Gastroesophageal sphincter (tissue), 4 donors: Measurements from ENCODE around the gene CENPO. TPM values are rescaled to one million over a fixed set of nuclear protein-coding genes. Genes with fewer than 3 reads are reported as not detected.
A peak's percentile ranks its signal among the peaks of the same experiment; 100 is the strongest.

ENCODE experiments used
- ATAC-seq: fragments of 150-250 bp; one replicate; pipeline ENCODE4 v1.9.1; 2016; ENCODE audit warnings: mild to moderate bottlenecking, moderate library complexity
- H3K27ac ChIP-seq, 4 donors: fragments of 200-600 bp; sonication (generic) in 3 of 4; 1 replicate in 3 of 4; 2 replicates in 1 of 4; pipeline ENCODE4 v1.5.1; 2016 to 2019
- H3K27me3 ChIP-seq: fragments of 200-600 bp; sonication (generic); one replicate; pipeline ENCODE4 v1.5.1; 2019
- H3K36me3 ChIP-seq, 2 donors: fragments of 200-600 bp; sonication (generic); one replicate each; pipeline ENCODE4 v1.5.1; 2019; ENCODE audit warnings: control low read depth in 1 of 2
- H3K4me1 ChIP-seq, 3 donors: fragments of 200-600 bp; sonication (generic); 1 replicate in 2 of 3; 2 replicates in 1 of 3; pipeline ENCODE4 v1.5.1; 2016 to 2019; ENCODE audit warnings: control low read depth in 2 of 3
- H3K4me3 ChIP-seq, 2 donors: fragments of 200-600 bp; sonication (generic); one replicate each; pipeline ENCODE4 v1.5.1; 2019; ENCODE audit warnings: mild to moderate bottlenecking in 1 of 2, moderate library complexity in 1 of 2
- H3K9me3 ChIP-seq, 3 donors: fragments of 200-600 bp; sonication (generic); one replicate each; pipeline ENCODE4 v1.5.1; 2017 to 2019; ENCODE audit warnings: control low read depth in 2 of 3
- CTCF ChIP-seq, 4 experiments: fragments of 200-600 bp in 2 of 4; fragments of 450-650 bp in 2 of 4; sonication (generic) in 1 of 4; IDR thresholded peaks; one replicate each; pipeline ENCODE4 v1.5.1; 2017 to 2019; ENCODE audit warnings: antibody characterized with exemption in 4 of 4, mild to moderate bottlenecking in 2 of 4, moderate library complexity in 2 of 4
- EP300 ChIP-seq: sonication (generic); formaldehyde crosslinking; IDR thresholded peaks from one replicate; pipeline ENCODE4 v1.6.1; 2017; ENCODE audit warnings: antibody characterized with exemption, mild to moderate bottlenecking
- POLR2A ChIP-seq, 2 donors: fragments of 450-650 bp; IDR thresholded peaks; one replicate each; pipeline ENCODE4 v1.6.1; 2017; ENCODE audit warnings: antibody characterized with exemption in 2 of 2, mild to moderate bottlenecking in 2 of 2, moderate library complexity in 1 of 2
- POLR2AphosphoS5 ChIP-seq: sonication (generic); formaldehyde crosslinking; IDR thresholded peaks from one replicate; pipeline ENCODE4 v1.6.1; 2017; ENCODE audit warnings: antibody characterized with exemption
- WGBS, 2 donors: methylation state at CpG; one replicate each; pipeline ENCODE4 v1.1.5; 2018; ENCODE audit warnings: low coverage in 1 of 2; 5-methylcytosine and 5-hydroxymethylcytosine counted together
- total RNA-seq, 4 donors: library from RNA; depleted of rRNA; stranded (reverse); fragments of >200 nt; gene quantifications; one replicate each; pipeline ENCODE4 v1.1.0, GENCODE V29; 2016

CENPO gene
- total RNA-seq, 4 donors from 2014 or later: 0.31 to 3.8 (median 2.8) TPM

GRCh38 chr2:24853996-24854395, 60.8 kb downstream of the CENPO start:
- no peak overlapping the region for H3K4me3 ChIP-seq
- no peaks in the 10 kb centered on the region for H3K27me3 ChIP-seq
- WGBS, 2 donors: 84 to 100% methylated on average over 3 of the region's 3 CpGs
- no peak for ATAC-seq
- H3K9me3 ChIP-seq: no peaks in the 10 kb centered on the region
- H3K4me1 ChIP-seq: peaks cover 0 to 35% (median 3%) of the 10 kb centered on the region in 3 donors
- peak overlapping the region in 3 of 4 donors; percentile 1 to 78 (median 37) for H3K27ac ChIP-seq
- TF ChIP-seq POLR2A (IDR thresholded peaks at IDR 0.05) (no peak), CTCF (IDR thresholded peaks at IDR 0.05) (no peak), EP300 (no peak), POLR2AphosphoS5 (no peak)
- H3K36me3 ChIP-seq: no peaks in the 10 kb centered on the region

GRCh38 chr2:24855022-24855622, 61.9 kb downstream of the CENPO start:
- peaks cover 0 to 35% (median 3%) of the 10 kb centered on the region in 3 donors for H3K4me1 ChIP-seq
- no peaks in the 10 kb centered on the region for H3K36me3 ChIP-seq
- H3K27ac ChIP-seq: peak overlapping the region in 3 of 4 donors; percentile 65 to 78 (median 72)
- no peak for TF ChIP-seq POLR2A (IDR thresholded peaks at IDR 0.05)
- peak; percentile 45 for TF ChIP-seq POLR2AphosphoS5
- H3K27me3 ChIP-seq: no peaks in the 10 kb centered on the region
- 59 to 81% methylated on average over 4 to 6 of the region's 8 CpGs for WGBS, 2 donors
- no peaks in the 10 kb centered on the region for H3K9me3 ChIP-seq
- ATAC-seq: peak; percentile 66
- no peak overlapping the region for H3K4me3 ChIP-seq

GRCh38 chr2:24855726-24856125, 62.5 kb downstream of the CENPO start:
- ATAC-seq: peak; percentile 72
- Histone ChIP-seq H3K9me3 (no peaks in the 10 kb centered on the region), H3K27ac (peak overlapping the region in 3 of 4 donors; percentile 65 to 78 (median 72)), H3K4me1 (peaks cover 0 to 35% (median 3%) of the 10 kb centered on the region in 3 donors), H3K27me3 (no peaks in the 10 kb centered on the region), H3K36me3 (no peaks in the 10 kb centered on the region), H3K4me3 (no peak overlapping the region)
- no CpG with 5 or more reads among the region's 4 CpGs for WGBS, 2 donors
- no peak for TF ChIP-seq EP300
- TF ChIP-seq POLR2A (IDR thresholded peaks at IDR 0.05): no peak
- no peak for TF ChIP-seq POLR2AphosphoS5
- TF ChIP-seq CTCF (IDR thresholded peaks at IDR 0.05): no peak

GRCh38 chr2:24856791-24857211, 63.6 kb downstream of the CENPO start:
- no peaks in the 10 kb centered on the region for H3K9me3 ChIP-seq
- peak overlapping the region in 3 of 4 donors; percentile 65 to 78 (median 72) for H3K27ac ChIP-seq
- no peak for TF ChIP-seq POLR2AphosphoS5
- no peak for TF ChIP-seq CTCF (IDR thresholded peaks at IDR 0.05)
- no peak for TF ChIP-seq EP300
- TF ChIP-seq POLR2A (IDR thresholded peaks at IDR 0.05): no peak
- no peaks in the 10 kb centered on the region for H3K27me3 ChIP-seq
- ATAC-seq: peak; percentile 22
- WGBS, 2 donors: 20 to 100% methylated on average over 1 to 2 of the region's 5 CpGs
- no peak overlapping the region for H3K4me3 ChIP-seq
- H3K36me3 ChIP-seq: no peaks in the 10 kb centered on the region
- peaks cover 0 to 31% (median 3%) of the 10 kb centered on the region in 3 donors for H3K4me1 ChIP-seq

GRCh38 chr2:24857746-24858145, 64.5 kb downstream of the CENPO start:
- ATAC-seq: no peak
- Histone ChIP-seq H3K4me1 (peaks cover 0 to 31% (median 3%) of the 10 kb centered on the region in 3 donors), H3K4me3 (no peak overlapping the region), H3K27ac (peak overlapping the region in 1 of 4 donors; percentile 78), H3K36me3 (no peaks in the 10 kb centered on the region), H3K27me3 (no peaks in the 10 kb centered on the region), H3K9me3 (no peaks in the 10 kb centered on the region)
- no peak for TF ChIP-seq POLR2A (IDR thresholded peaks at IDR 0.05)
- no peak for TF ChIP-seq CTCF (IDR thresholded peaks at IDR 0.05)
- no peak for TF ChIP-seq POLR2AphosphoS5
- no peak for TF ChIP-seq EP300
- WGBS, 2 donors: 87 to 91% methylated on average over 4 to 5 of the region's 6 CpGs
